CD4-positive, alpha-beta T cell treated with Interleukin-4 for 4 hours (primary cell): ENCODE results near the gene DNM2.
"Not testable (repeated sequence)": the region's sequence is repeated elsewhere in the genome, so short reads cannot be mapped to it uniquely, and the experiment has no call there.

Experiments
- DNase-seq: peaks from one replicate; pipeline ENCODE4 v3.0.0-alpha.2; 2020

Gene DNM2

DNA sequence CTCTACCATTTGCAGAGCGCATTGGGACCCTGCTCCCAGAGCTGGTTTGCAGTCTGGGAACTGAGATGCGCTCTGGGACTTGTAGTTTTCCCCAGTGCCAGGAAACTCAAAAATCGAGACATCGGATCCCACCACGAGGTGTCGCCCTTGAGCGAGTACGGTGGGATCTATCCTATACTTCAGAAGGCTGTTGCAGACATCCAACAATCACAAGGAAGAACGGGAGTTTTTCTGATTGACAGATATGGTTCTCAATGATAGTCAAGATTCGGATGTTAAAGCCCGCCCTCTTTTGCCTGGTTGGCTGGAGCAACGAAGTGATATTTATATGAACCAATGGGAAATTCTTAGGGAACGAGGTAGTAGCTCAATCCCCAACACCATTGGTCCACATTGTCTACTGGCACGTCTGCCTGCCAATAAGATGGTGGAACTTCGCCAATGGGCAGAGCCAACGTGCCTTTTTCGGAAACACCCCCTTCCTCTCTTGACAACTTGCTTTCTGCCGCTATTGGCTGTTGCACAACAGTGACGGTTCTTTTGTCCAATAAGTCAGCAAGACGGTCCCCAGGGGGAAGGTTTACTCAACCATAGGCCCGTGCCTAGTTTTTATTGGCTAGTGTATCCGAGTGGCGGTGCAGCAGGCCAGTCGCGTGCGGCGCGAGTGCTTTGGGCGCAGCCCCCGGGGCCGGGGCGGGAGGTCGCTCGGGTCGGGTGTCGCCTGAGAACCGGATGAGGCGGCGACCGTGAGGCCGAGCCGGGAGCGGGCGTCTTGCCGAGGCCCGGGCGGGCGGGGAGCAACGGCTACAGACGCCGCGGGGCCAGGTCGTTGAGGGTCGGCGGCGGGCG is at the start of gene DNM2:
TSS of gene DNM2 (plus strand) at position 724 of the 849 bp plus-strand sequence. CDS start 164 bp downstream, outside the sequence.
- peak; percentile 100 for DNase-seq

DNA sequence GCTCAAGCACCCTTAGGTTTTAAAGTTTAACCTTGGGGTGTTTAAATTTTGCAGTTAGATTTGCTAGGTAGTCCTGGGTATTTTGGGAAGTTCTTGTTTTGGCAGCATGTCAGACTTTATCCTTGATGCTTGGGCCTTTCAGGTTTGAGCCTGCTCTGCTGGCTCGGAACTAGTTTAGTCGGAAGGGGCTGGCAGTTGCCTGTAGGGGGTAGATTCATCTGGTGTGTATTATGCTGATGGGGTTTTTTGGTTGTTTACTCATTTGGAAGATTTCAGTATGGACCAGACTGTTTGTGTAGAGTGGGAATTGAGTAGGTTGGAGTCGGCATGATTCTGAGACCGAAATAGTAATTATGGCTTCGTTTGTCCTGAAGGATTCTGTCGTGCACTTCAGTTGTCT is 48.6 kb upstream of the DNM2 start:
- DNase-seq = no peak

DNA sequence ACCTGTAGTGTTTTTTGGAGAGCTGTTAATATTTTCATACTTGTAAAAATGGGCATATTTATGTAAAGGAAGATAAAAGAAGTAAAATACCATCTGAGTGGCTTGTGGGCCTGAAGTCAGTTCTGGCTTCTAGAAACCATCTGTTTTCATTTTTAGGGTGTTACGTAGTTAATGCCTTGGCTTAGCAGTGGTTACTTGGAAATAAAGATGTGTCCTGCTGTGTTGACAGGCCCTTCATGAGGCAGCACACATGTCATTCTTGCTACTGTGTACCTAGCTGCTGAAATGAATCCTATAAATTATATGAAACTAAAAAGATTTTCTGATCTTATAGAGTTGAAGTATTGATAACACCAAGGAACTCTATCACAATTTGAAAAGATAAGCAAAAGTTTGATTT is 47.7 kb upstream of the DNM2 start:
- DNase-seq = no peak

DNA sequence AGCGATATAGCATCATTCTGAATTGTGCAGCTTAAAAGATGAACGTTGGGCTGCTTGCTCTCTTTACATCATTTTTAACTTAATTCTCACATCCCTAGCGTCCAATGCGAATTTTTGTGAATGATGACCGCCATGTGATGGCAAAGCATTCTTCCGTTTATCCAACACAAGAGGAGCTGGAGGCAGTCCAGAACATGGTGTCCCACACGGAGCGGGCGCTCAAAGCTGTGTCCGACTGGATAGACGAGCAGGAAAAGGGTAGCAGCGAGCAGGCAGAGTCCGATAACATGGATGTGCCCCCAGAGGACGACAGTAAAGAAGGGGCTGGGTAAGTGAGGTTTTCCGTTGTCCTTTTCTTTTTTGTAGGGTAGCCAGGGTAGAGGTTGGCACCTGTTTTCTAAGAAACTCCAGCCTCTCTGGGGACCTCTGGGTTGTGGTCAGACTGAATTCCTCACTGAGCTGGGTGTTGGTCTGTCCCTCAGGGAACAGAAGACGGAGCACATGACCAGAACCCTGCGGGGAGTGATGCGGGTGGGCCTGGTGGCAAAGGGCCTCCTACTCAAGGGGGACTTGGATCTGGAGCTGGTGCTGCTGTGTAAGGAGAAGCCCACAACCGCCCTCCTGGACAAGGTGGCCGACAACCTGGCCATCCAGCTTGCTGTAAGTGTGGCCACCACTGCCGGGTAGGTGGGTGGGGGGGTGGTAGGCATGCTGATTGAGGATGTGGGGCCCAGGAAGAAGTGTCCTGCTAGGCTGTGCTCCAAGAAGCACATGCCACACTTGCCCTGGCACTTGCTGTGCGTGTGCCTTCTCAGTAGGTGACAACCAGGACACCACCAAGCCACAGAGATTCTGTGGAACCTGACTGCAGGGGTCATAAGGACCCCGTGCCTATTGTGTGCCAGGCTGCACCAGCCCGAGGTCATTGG is 46.7 kb upstream of the DNM2 start:
- DNase-seq = no peak

DNA sequence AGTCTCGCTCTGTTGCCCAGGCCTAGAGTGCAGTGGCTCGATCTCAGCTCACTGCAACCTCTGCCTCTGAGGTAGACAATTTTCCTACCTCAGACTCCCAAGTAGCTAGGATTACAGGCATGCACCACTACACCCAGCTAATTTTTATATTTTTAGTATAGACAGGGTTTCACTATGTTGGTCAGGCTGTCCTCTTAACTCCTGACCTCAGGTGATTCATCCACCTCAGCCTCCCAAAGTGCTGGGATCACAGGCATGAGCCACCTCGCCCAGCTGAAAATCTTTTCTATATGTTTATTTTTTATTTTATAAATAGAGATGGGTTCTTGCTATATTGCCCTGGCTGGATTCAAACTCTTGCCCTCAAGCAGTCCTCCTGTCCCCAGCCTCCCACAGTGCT is 46.0 kb upstream of the DNM2 start:
- not testable (repeated sequence) for DNase-seq

DNA sequence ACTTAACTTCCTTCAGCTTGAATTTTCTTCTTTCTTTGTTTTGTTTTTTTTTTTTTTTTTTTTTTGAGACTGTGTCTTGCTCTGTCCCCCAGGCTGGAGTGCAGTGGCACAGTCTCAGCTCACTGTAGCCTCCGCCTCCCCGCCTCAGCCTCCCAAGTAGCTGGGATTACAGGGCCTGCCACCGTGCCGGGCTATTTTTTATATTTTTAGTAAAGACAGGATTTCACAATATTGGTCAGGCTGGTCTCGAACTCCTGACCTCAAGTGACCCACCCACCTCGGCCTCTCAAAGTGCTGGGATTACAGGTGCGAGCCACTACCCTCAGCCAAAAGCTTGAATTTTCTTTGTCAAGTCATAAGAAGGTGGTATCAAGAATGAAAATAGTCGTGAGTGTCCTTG is 42.7 kb upstream of the DNM2 start:
- DNase-seq = not testable (repeated sequence)

DNA sequence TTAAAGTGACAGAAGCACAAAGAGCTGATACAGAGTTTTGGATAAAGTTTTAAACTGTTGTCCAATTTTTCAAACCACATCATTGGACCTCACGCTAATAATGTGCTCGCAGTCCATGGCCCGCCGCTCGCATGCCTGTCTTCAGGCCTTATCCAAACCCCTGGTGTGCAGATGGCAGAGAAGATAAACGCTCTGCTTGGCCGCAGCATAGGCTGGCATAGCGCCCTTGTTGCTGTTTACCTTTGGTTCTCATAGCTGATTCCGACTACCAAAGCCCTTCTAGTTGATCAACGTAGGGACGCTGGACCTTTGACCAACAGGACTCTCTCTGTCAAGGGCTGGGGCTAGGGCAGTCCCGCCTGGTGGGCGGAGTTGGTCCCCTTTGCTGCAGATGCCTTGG is 40.1 kb upstream of the DNM2 start:
- DNase-seq = no peak

DNA sequence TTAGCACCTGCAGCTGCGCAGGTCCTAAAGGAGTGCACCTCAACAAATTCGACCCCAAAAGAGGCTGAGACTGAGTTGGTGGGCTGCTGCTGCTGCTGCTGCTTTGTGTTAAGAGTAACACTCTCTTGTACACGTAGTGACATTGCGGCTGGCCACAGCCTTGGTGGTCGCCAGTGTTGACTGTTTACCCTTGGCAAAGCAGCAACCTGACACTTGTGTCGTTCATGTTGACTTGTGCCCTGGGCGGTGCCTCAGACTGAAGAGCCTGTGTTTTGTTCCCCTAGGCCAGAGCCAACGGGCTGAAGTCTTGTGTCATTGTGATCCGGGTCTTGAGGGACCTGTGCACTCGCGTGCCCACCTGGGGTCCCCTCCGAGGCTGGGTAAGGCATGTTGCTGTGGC is 39.1 kb upstream of the DNM2 start:
- DNase-seq = no peak

DNA sequence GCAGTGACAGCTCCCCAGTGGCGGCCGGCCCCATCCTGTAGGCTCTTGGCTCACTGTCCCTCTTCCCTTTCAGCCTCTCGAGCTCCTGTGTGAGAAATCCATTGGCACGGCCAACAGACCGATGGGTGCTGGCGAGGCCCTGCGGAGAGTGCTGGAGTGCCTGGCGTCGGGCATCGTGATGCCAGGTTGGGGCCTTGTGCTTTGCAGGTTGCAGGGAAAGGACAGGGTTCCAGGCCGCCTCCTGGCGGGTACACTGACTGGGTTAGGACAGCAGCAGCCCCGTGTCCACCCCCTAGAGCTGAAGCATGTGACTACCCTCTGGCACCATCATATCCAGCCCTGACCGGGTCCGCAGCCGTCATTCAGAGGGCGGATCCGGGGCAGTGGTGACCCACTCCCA is 38.1 kb upstream of the DNM2 start:
- no peak for DNase-seq

DNA sequence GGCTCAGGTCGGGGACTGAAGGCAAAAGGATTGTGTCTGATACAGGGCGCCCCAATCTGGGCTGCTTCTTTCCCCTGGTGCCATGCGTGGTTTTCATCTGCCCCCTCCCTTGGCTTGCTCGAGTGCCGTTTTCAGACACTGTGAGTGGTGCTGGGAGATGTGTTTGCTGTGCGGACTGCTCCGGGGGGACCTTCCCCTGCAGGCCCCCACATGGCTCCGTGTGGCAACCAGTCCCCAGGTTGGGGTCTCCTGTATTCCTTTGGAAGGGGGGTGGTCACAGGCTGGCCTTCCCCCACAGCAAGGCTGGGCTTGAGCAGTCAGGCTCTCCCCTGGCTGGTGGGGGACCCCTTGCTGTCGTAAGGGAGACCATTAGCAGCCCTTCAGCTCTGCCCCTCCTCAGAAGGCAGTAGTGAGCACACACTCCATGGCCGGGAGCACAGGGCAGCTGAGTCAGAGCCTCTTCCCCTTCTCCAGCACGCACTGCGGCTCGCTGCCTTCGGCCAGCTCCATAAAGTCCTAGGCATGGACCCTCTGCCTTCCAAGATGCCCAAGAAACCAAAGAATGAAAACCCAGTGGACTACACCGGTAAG is 37.2 kb upstream of the DNM2 start:
- DNase-seq = no peak

DNA sequence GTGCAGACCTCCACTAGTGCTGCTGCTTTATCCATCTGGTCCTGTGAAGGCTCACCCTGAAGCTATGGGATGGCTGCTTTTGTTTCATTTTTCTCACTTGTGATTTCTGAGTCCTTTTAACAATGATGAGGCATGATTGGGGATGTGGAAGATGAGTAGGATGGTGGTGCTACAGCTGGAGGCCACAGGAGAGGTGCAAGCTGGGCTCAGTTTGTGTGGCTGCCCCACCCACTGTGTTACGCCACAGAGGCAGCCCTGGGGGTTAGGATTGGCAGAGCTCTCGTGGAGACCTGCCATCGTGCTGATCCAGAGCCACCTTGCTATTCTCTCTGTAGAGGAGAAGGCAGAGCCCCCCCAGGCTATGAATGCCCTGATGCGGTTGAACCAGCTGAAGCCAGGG is 36.2 kb upstream of the DNM2 start:
- DNase-seq = no peak

DNA sequence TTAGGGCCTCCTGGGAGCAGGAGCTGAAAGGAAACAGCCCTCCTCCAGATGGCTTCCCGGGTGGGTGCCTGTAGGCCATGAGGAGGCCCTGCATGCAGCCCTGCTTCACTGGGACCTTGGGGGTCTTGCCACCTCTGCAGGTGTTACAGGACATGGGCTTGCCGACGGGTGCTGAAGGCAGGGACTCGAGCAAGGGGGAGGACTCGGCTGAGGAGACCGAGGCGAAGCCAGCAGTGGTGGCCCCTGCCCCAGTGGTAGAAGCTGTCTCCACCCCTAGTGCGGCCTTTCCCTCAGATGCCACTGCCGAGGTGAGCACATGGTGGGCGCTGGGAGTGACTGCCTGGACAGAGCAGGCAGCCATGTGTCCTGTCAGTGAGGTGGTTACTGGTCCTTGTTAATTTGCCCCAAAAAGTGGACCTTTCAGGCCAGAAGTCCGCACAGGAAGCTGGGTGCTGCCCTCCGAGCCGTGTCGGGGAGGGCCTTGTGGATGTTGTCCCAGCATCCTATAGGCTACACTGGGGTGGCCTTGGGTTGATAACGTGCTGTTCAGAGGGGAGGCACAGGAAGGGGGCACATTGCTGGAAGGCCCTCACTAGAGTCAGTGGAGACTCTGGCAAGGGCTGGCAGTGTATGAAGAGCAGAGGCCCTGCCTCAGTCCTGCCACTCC is 35.3 kb upstream of the DNM2 start:
- no peak for DNase-seq

DNA sequence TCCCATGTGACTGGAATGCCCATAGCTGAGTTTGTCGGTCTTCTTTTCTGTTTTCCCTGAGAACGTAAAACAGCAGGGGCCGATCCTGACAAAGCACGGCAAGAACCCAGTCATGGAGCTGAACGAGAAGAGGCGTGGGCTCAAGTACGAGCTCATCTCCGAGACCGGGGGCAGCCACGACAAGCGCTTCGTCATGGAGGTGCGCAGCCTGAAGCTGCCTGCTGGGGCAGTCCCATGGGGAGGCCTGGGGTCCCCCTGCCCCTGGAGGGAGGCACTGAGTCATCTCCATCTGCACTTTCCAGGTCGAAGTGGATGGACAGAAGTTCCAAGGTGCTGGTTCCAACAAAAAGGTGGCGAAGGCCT is 34.8 kb upstream of the DNM2 start:
- DNase-seq = no peak

DNA sequence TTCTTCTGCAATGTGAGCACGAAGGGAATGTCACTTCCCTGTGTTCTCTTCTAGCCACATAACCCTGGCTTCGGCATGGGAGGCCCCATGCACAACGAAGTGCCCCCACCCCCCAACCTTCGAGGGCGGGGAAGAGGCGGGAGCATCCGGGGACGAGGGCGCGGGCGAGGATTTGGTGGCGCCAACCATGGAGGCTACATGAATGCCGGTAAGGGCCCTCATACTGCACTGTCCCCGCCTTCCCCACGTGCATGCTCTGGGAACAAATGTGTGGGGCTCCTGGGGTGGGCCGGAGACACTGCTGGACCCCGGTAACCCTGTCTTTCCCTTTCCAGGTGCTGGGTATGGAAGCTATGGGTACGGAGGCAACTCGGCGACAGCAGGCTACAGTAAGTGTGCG is 34.3 kb upstream of the DNM2 start:
- no peak for DNase-seq

DNA sequence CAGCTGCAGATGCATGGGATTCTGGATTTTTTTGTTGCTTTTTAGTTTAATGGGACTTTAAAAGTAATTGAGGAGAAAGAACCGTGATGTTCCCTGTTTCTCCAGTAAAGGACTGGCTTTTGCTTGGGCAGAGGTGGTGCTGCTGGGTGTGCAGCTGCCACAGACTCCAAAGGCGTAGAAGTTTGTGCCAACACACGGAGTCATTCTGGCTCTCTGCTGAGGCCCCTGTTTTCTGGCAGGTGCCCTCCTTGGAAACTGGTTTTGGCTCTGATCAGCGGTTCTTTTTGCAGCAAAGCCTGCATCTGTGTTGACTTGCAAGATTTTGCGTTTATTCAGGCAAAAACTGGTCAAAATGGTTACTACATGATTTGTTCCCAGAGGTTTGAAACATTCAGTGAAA is 32.7 kb upstream of the DNM2 start:
- no peak for DNase-seq

DNA sequence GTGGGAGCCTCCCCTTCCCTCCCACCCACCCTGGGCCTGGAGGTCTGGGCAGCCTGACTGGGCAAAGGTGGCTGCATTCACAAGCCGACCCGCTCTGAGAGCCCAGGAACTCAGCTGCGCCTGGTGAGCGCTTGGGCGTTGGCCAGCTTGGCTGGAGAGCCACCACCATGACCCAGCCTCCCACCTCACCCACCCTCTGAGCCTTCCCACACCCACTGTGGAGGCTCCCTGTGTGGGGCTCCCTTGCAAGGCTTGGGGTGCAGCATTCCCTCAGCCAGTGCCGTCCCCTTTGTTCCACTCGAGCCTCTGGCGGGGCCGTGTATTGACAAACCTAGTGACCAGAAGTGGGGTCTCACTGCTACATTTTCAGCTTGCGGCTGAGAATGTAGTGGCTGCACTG is 31.7 kb upstream of the DNM2 start:
- DNase-seq = no peak

DNA sequence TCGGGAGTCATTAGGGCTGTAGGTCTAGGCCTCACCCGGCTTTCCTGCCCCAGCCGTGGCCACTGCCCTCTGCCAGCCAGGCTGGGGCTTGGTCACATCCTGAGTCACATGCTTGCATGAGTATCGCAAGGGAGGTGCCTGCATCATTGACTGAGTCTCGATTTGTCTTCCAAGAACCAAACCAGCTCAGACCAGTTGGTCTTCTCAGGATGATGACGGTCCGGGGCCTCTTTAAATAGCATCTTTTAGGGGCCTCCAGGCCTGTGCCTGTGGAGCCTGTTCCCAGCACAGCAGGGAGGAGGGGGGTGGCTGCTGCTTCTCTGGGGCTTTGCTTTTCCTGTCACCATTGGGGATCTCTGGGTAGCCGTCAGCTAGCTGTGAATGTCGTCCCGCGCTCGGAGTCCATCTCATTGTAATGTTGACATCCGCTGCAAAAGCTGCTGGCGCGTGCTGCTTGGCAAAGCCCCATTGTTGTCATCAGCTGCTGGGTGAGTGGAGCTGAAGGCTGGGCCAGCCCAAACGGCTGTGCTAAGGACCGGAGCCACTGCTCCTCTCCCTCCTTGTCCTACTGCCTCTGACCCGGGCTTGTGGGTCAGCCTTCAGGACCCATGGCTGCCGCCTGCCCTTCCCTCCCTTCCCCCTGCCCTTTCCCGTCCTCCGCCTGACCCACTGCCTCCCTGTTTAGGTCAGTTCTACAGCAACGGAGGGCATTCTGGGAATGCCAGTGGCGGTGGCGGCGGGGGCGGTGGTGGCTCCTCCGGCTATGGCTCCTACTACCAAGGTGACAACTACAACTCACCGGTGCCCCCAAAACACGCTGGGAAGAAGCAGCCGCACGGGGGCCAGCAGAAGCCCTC is 31.0 kb upstream of the DNM2 start:
- no peak for DNase-seq

DNA sequence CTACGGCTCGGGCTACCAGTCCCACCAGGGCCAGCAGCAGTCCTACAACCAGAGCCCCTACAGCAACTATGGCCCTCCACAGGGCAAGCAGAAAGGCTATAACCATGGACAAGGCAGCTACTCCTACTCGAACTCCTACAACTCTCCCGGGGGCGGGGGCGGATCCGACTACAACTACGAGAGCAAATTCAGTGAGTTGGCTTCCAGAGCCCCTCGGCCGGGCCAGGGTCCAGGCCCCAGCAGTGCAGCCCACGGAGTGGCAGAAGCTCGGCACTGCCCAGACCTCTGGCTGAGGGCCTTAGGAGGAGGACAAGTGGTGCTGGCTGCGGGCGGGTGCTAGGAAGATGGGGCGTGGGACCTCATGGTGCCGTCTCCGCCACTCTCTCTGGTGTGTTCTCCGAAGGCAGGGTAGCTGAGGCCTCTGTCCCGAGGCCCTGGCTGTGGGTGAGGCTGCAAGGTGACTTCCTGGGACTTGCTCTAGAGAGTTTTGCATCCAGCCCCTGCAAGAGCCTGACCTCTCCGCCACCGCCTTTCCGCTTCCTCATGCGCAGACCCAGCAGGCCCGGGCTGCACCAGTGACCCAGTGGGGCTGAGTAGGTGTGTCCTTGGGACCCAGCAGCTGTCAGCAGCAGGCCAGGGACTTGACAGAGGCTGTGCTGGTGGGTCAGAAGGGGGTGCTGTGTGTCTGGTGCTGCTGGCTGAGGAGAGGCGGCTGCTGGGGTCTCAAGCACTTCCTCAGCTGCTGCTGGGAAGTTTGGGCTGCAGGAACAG is 30.2 kb upstream of the DNM2 start:
- no peak for DNase-seq

DNA sequence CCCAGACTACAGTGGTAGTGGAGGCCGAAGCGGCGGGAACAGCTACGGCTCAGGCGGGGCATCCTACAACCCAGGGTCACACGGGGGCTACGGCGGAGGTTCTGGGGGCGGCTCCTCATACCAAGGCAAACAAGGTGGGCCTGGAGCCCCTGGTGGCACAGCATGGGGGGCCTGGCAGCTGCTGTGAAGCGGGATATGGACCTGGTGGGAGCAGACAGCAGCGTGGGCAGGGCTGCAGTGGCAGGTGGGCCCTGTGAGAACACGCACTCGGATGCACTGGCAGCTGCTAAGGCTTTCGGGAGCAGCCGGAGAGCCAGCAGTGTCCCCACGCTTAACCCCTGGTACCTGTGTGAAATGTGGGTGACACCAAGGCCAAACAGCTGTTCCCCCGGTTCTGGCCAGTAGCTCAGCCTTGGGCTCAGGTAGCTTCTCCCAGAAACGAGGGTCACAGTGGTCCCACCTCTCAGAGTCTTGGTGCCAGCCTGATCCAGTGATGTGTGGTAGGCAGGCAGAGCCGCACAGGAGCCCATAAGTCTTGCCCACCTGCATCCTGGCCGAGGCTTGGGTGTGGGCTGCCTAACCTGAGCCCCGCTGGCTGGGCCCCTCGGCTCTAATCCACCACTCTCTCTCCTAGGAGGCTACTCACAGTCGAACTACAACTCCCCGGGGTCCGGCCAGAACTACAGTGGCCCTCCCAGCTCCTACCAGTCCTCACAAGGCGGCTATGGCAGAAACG is 29.2 kb upstream of the DNM2 start:
- DNase-seq = no peak

DNA sequence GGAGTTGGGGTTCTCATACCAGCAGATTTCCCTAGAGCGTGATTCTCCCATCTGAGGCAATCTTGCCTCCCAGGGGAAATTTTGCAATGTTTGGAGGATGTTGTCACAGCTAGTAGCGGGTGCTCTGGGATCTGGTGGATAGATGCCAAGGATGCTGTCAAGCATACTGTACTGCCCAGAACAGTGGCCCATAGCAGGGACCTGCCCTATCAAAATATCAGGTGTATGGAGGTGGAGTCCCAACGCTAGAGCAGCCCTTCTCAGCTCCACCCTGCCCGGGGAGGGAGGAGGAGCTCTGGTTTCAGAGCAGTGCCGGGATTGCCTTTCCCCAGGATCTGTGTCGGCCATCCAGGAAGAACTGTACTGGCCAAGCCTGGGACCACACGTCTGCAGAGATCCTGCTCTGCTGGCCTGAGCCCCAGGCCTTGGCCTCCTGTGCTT is 27.5 kb upstream of the DNM2 start:
- DNase-seq = no peak
